ENCODE results near the gene FAM53C.

DNA sequence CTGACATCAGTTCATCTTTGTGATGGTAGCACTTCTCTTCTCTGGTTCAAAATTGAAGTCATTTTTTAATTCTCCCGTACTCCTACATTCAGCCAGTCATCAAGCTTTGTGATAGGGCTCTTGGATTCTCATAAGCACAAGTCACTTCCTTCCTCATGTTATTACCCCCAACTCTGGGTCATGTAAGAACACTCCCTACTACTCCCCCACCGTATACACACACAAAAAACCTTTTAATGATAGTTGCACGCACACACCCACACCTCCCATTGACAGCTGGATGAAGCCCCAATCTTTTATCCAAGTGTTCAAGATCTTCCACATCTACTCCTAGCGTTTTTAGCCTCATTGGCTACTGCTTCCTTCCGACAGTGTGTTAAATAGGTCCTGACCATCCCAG is 31.2 kb downstream of the FAM53C start:
- TF ChIP-seq EZH2 (IDR thresholded peaks at IDR 0.05; ENCODE audit: insufficient read depth, poor library complexity, severe bottlenecking) (no peak), EZH2phosphoT487 (IDR thresholded peaks at IDR 0.05; ENCODE audit: insufficient read depth, low read depth) (no peak)

Measured in GM23248 (cell line).